Activated CD4-positive, CD25-positive, alpha-beta regulatory T cell (primary cell): Measurements from ENCODE around the gene PTPRM.

ENCODE experiments used
- DNase-seq, 4 experiments: peaks; one replicate each; lab custom pipeline; 2025; lab: John Stamatoyannopoulos, UW

PTPRM gene

GRCh38 chr18:7567474-7568425 lies 634 bp downstream of the PTPRM start:
- DNase-seq, result no peak

GRCh38 chr18:7568426-7568825 lies 1.3 kb downstream of the PTPRM start:
- no peak for DNase-seq

GRCh38 chr18:7571626-7572025 lies 4.5 kb downstream of the PTPRM start:
- DNase-seq, result no peak

- no peak for DNase-seq
Measured at GRCh38 chr18:7572822-7573221, 5.7 kb downstream of the PTPRM start.

- no peak for DNase-seq
Measured at GRCh38 chr18:7575465-7576028, 8.4 kb downstream of the PTPRM start.

GRCh38 chr18:7576077-7576476 lies 9.0 kb downstream of the PTPRM start:
- no peak for DNase-seq

- DNase-seq, result no peak
Measured at GRCh38 chr18:7576685-7577084, 9.6 kb downstream of the PTPRM start.

- no peak for DNase-seq
Measured at GRCh38 chr18:7577706-7578105, 10.6 kb downstream of the PTPRM start.

- DNase-seq, result no peak
Measured at GRCh38 chr18:7579176-7579917, 12.2 kb downstream of the PTPRM start.

GRCh38 chr18:7579918-7580542 lies 12.9 kb downstream of the PTPRM start:
- no peak for DNase-seq

- DNase-seq, result no peak
Measured at GRCh38 chr18:7584646-7585275, 17.6 kb downstream of the PTPRM start.

- no peak for DNase-seq
Measured at GRCh38 chr18:7585276-7585670, 18.2 kb downstream of the PTPRM start.

GRCh38 chr18:7586379-7586778 lies 19.3 kb downstream of the PTPRM start:
- no peak for DNase-seq

GRCh38 chr18:7590826-7591560 lies 23.9 kb downstream of the PTPRM start:
- no peak for DNase-seq

GRCh38 chr18:7592305-7593071 lies 25.4 kb downstream of the PTPRM start:
- DNase-seq, result no peak

GRCh38 chr18:7593218-7593819 lies 26.2 kb downstream of the PTPRM start:
- DNase-seq, result no peak

GRCh38 chr18:7596147-7596546 lies 29.0 kb downstream of the PTPRM start:
- no peak for DNase-seq

GRCh38 chr18:7597500-7597899 lies 30.4 kb downstream of the PTPRM start:
- DNase-seq, result no peak

- DNase-seq, result no peak
Measured at GRCh38 chr18:7598167-7599047, 31.3 kb downstream of the PTPRM start.
